Spinal cord (tissue), 10 donors: ENCODE measurements around the gene NSUN7. TPM values are rescaled to one million over a fixed set of nuclear protein-coding genes. Genes with fewer than 3 reads are reported as not detected.

ENCODE experiments used
- DNase-seq, 6 donors: peaks; one replicate each; pipeline versions ENCODE4 v3.0.0 to v3.0.0-alpha.2; 2013 to 2015; ENCODE audit warnings: low spot score in 6 of 6, low read depth in 4 of 6
- H3K27ac ChIP-seq: one replicate; pipeline ENCODE4 v1.5.1; 2013; ENCODE audit warnings: low read depth, low read length, control low read depth
- H3K27me3 ChIP-seq: one replicate; pipeline ENCODE4 v1.6.1; 2013; ENCODE audit warnings: low read length; ENCODE audit not compliant: control insufficient read depth, insufficient read depth
- H3K36me3 ChIP-seq: one replicate; pipeline ENCODE4 v1.6.1; 2013; ENCODE audit warnings: low read length; ENCODE audit not compliant: control insufficient read depth, insufficient read depth
- H3K4me1 ChIP-seq: one replicate; pipeline ENCODE4 v1.6.1; 2013; ENCODE audit warnings: low read length; ENCODE audit not compliant: control insufficient read depth, insufficient read depth
- H3K4me3 ChIP-seq: one replicate; pipeline ENCODE4 v1.5.1; 2013; ENCODE audit warnings: low read depth, low read length, control low read depth
- H3K9me3 ChIP-seq: one replicate; pipeline ENCODE4 v1.6.1; 2013; ENCODE audit warnings: low read length; ENCODE audit not compliant: control insufficient read depth, insufficient read depth
- WGBS: methylation state at CpG from one replicate; pipeline ENCODE4 v1.1.5; 2013; ENCODE audit warnings: missing lambda C conversion rate; ENCODE audit not compliant: insufficient coverage; 5-methylcytosine and 5-hydroxymethylcytosine counted together
- polyA plus RNA-seq, 2 donors: library from polyadenylated mRNA; unstranded; fragments of 120-200 nt; gene quantifications; one replicate each; pipeline ENCODE4 v1.2.1, GENCODE V29; 2013; ENCODE audit not compliant: insufficient read length in 2 of 2
- total RNA-seq, 2 donors: library from RNA; depleted of rRNA in 1 of 2; stranded (reverse); fragments of 120-200 nt in 1 of 2; fragments of >200 nt in 1 of 2; gene quantifications; one replicate each; pipeline versions ENCODE4 v1.2.3 to v1.2.4, GENCODE V29; 2013 to 2014
- donor health status: healthy.

NSUN7 gene
- total and polyA plus RNA-seq, 4 donors = 6.0 to 8.2 (median 7.2) TPM

DNA sequence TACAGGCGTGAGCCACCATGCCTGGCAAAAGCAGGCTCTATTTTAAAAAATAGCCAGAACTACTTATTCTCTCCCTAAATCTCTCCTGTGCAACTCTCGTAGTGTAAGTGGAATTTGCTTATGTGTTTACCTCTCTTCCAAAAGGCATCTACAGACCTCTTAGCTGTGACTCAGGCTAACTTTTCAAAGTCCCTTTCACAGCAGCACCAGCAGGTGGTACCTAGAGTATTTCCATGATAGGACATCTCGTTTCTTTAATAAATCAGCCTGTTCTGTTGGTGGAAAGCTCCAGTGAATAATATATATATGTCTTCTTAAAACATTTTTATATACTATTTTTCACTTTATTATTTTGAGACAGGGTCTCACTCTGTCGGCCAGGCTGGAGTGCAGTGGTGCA, 89.0 kb downstream of the NSUN7 start:
- Histone ChIP-seq H3K4me3 (no peak overlapping the region), H3K27ac (no peak overlapping the region), H3K4me1 (peaks cover 23% of the 10 kb centered on the region), H3K9me3 (no peaks in the 10 kb centered on the region), H3K27me3 (no peaks in the 10 kb centered on the region), H3K36me3 (peaks cover 21% of the 10 kb centered on the region)
- no peak for DNase-seq
- WGBS = 100% methylated on average over 1 of the region's 4 CpGs

GRCh38 chr4:40840255-40840984, 90.7 kb downstream of the NSUN7 start:
- Histone ChIP-seq H3K36me3 (peaks cover 15% of the 10 kb centered on the region), H3K27me3 (no peaks in the 10 kb centered on the region), H3K27ac (no peak overlapping the region), H3K9me3 (no peaks in the 10 kb centered on the region), H3K4me3 (no peak overlapping the region), H3K4me1 (peaks cover 30% of the 10 kb centered on the region)
- 94% methylated on average over 7 of the region's 10 CpGs for WGBS
- no peak for DNase-seq

DNA sequence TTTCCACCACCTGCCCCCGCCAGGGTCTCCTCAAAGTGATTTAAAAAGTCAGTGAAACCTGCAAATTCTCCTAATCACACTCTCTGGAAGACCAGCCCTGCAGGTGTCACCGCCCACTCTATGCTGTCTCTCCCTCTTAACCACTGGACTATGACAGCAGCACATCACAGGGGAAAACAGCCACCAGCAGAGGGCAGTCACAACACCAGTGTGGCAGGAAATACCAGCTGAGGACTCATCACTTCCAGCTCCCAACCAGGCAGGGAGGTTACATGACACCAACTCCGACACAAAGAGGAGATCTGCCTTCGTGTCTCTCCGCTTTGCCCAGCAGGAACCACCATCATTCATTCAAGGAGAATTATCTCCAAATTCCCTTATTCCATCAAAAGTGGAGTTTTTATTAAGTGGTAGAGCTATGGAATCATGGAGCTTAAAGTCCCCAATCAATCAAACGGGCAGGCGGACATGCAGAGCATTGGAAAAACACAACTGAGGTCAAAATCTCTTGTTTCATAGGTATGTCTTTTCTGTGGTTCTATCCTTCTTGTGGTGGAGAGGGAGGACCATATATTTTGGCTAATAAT, 91.3 kb downstream of the NSUN7 start:
- Histone ChIP-seq H3K9me3 (no peaks in the 10 kb centered on the region), H3K27ac (no peak overlapping the region), H3K4me3 (no peak overlapping the region), H3K27me3 (no peaks in the 10 kb centered on the region), H3K36me3 (peaks cover 8% of the 10 kb centered on the region), H3K4me1 (peaks cover 31% of the 10 kb centered on the region)
- DNase-seq = peak in 2 of 6 donors; percentile 68 to 76
- WGBS = 79% methylated on average over 4 of the region's 7 CpGs

GRCh38 chr4:40842318-40842717, 92.6 kb downstream of the NSUN7 start:
- H3K4me3 ChIP-seq = no peak overlapping the region
- DNase-seq = peak in 2 of 6 donors; percentile 75 to 83
- peaks cover 32% of the 10 kb centered on the region for H3K4me1 ChIP-seq
- H3K36me3 ChIP-seq = peaks cover under 1% of the 10 kb centered on the region
- H3K27ac ChIP-seq = no peak overlapping the region
- 16% methylated on average over 9 of the region's 13 CpGs for WGBS
- H3K9me3 ChIP-seq = no peaks in the 10 kb centered on the region
- no peaks in the 10 kb centered on the region for H3K27me3 ChIP-seq

DNA sequence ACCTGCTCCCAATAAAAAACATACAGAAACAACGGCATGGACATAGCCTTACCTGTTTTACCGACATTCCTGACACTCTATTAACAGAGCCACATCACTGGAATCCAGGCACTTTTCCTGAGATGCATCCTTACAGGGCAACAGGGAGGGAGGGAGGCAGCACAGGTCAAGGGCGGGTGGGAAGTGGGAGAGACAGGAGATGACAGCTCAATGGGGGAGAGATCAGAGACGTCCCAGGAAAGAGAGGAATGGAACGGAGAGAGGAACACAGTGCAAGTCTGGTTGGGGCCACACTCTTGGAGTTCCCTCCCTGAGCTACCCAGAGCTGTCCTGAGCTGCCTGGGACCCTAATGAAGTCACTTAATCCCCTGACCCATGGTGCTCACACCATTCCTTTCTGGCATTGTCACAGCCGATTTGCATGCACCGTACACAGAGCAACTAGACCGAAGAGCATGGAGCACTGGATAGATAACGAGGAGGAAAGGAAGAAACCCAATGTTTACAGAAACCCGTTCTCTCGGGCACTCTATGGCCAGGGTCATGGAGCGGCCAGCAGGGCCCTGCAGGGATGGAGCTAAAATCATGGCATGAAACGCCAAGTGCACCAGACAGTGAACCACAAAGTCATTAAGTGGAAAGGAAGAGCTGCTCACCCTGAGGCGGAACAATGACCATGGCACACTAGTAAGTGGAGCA, 93.1 kb downstream of the NSUN7 start:
- H3K36me3 ChIP-seq = no peaks in the 10 kb centered on the region
- H3K4me3 ChIP-seq = no peak overlapping the region
- WGBS = 46% methylated on average over 11 of the region's 14 CpGs
- peaks cover 35% of the 10 kb centered on the region for H3K4me1 ChIP-seq
- H3K27ac ChIP-seq = no peak overlapping the region
- DNase-seq = peak in 2 of 6 donors; percentile 18 to 34
- H3K27me3 ChIP-seq = no peaks in the 10 kb centered on the region
- H3K9me3 ChIP-seq = no peaks in the 10 kb centered on the region

DNA sequence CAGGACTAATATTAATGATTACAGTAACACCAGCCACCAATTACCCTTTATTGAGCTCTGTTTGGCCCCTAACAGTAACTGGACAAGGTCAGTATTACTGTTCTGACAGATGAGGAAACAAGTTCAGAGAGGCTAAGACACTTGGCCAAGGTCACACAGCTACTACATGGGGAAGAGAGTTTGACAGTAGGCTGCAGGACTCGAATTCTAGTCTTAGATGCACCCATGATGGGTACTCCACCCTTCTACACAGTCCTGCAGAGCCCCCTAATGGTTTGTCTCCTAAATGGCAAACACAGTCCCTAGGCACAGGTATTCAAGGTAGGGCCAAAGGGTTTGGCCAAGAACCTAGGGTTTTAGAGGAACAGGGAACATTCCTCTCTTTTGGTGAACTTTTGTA, 93.9 kb downstream of the NSUN7 start:
- H3K9me3 ChIP-seq = no peaks in the 10 kb centered on the region
- H3K27me3 ChIP-seq = no peaks in the 10 kb centered on the region
- H3K4me1 ChIP-seq = peaks cover 43% of the 10 kb centered on the region
- WGBS = no CpG with 5 or more reads among the region's 1 CpG
- H3K36me3 ChIP-seq = no peaks in the 10 kb centered on the region
- H3K27ac ChIP-seq = no peak overlapping the region
- DNase-seq = no peak
- no peak overlapping the region for H3K4me3 ChIP-seq

- Histone ChIP-seq H3K27me3 (no peaks in the 10 kb centered on the region), H3K4me1 (peaks cover 44% of the 10 kb centered on the region), H3K36me3 (no peaks in the 10 kb centered on the region), H3K27ac (peak overlapping the region; percentile 17), H3K9me3 (no peaks in the 10 kb centered on the region), H3K4me3 (no peak overlapping the region)
- DNase-seq = peak in 1 of 6 donors; percentile 56
- WGBS = 42% methylated on average over 3 of the region's 6 CpGs
Measured at GRCh38 chr4:40844261-40844660, 94.5 kb downstream of the NSUN7 start.

DNA sequence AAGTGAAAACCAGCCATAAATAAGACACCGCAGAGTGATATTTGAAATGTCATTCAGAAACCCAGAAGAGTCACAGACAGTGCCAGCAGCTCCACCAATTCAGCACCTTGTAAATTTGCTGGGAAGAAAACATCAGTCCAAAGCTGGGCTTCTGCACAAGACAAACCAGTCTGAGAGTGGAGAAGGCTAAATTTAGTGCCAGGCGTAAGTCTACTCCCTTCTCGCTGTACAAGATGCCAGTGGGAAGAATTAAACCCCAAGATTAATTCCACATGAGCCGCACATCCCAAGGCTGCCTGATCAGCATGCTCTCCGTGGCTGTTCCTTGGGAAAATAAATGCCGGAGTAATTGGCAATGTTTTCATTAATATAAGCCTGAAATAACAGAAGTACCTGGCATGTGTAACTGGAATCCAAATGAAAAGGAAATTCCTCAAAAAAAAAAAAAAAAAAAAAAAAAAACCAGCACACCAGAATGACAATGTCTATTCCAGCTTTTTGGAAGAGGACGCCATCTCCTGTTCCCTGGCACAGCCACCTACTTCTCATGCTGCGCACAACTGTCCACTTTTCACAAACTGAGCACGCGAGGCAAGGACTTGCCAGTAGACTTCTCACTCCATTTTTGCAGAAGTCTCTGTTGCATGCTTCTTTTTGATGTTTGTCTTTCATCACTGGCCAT, 95.5 kb downstream of the NSUN7 start:
- peak overlapping the region; percentile 17 for H3K27ac ChIP-seq

DNA sequence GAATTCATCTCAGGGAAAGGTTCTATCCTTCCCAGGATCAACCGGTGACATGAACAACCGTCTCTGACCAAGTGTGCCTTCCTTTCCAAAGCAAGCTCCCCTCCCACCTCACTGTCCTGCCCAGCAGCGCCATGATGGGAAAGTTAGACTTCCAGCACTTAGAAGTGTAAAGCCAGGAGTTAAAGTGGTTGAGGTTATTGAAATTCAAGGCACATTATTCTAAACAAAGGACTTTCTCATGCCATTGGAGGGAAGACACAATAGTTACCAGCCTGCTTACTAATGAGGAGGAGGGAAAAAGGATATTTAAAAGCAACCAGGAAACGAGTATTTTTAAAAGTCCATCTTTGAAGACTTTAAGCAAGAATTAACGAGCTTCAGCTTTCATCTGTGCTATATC, 96.8 kb downstream of the NSUN7 start:
- WGBS = no CpG with 5 or more reads among the region's 5 CpGs
- Histone ChIP-seq H3K9me3 (no peaks in the 10 kb centered on the region), H3K27me3 (no peaks in the 10 kb centered on the region), H3K4me1 (peaks cover 44% of the 10 kb centered on the region), H3K36me3 (no peaks in the 10 kb centered on the region), H3K27ac (peak overlapping the region; percentile 82), H3K4me3 (no peak overlapping the region)
- peak in 2 of 6 donors; percentile 81 to 85 for DNase-seq

More for the DNA sequence above, 95.5 kb downstream of the NSUN7 start:
- Histone ChIP-seq H3K9me3 (no peaks in the 10 kb centered on the region), H3K36me3 (no peaks in the 10 kb centered on the region), H3K4me3 (no peak overlapping the region), H3K4me1 (peaks cover 48% of the 10 kb centered on the region), H3K27me3 (no peaks in the 10 kb centered on the region)
- WGBS = 32% methylated on average over 4 of the region's 10 CpGs
- DNase-seq = peak in 3 of 6 donors; percentile 57 to 87 (median 86)
